Activated naive CD4-positive, alpha-beta T cell treated with anti-CD3 and anti-CD28 coated beads, Interleukin-2, amount 10 ng/mL, durations not matched to agents 7 days and 5 days (primary cell): ENCODE results near the gene PIK3R1.

ENCODE experiments used
- CTCF ChIA-PET: fragments of 350-600 bp; sonication (Branson Sonifier 250); formaldehyde crosslinking; loops from one replicate; lab custom pipeline; 2021; ENCODE audit warnings: antibody characterized with exemption; lab: Charles Lee
- DNase-seq: peaks from one replicate; pipeline ENCODE4 v3.0.0-alpha.2; 2020
- H3K27ac Mint-ChIP-seq: one replicate; pipeline ENCODE4 v1.8.0; 2021; ENCODE audit warnings: mild to moderate bottlenecking, moderate library complexity, mixed read lengths
- H3K27me3 Mint-ChIP-seq: one replicate; pipeline ENCODE4 v1.8.0; 2021; ENCODE audit warnings: mild to moderate bottlenecking, mixed read lengths
- H3K36me3 Mint-ChIP-seq: one replicate; pipeline ENCODE4 v1.8.0; 2021; ENCODE audit warnings: mixed read lengths
- H3K4me1 Mint-ChIP-seq: one replicate; pipeline ENCODE4 v1.8.0; 2021; ENCODE audit warnings: mixed read lengths
- H3K4me3 Mint-ChIP-seq: one replicate; pipeline ENCODE4 v1.8.0; 2021; ENCODE audit warnings: mild to moderate bottlenecking, moderate library complexity, mixed read lengths
- H3K9me3 Mint-ChIP-seq: one replicate; pipeline ENCODE4 v1.8.0; 2021; ENCODE audit warnings: mixed read lengths

Gene PIK3R1

DNA sequence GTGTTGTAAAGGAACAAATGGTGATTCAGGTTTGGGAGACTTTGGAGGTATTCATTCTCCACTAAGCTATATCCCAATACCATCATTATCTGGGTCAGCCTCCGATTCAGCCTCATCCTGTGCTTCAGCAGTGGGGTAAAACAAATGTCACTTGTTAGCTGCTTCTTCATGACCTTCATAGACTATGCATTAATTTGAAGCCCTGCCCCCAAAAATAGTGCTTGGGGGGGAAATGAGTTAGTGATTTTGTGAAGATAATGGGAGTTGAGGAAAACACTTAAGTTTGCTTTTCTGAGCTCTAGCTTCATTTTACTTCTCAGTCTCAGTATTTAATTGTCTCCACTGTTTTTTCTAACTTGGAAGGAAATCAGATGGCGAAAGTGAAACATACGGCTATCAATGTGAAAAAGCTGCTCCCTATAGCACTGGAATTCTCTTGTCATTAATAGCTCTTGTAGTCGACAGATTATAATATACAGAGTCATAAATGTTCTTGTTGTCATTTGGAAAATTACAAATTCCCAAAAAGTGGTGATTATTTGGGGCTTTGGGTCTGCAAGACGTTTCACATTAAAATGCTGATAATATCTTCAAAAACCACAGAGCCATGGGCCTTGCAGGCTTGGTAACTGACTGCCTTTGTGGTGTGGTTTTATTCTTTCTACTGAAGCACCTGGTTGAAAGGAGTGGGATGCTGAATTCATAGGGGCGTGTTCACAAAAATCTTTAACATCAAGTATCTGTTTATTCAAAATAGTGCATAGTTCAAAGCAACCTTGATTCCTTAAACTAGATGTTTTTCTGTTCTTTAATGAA lies 40.0 kb downstream of the PIK3R1 start:
- no peak for DNase-seq
- H3K36me3 Mint-ChIP-seq = peaks cover 30% of the 10 kb centered on the region
- H3K4me1 Mint-ChIP-seq = peaks cover 84% of the 10 kb centered on the region
- peak overlapping the region; percentile 77 for H3K27ac Mint-ChIP-seq
- H3K27me3 Mint-ChIP-seq = no peaks in the 10 kb centered on the region
- CTCF ChIA-PET = interaction anchor here (0.6 to 2.1 kb wide), 4 partner anchors 12 to 206 kb away, joined by 4 to 9 read pairs (median 4); no protein-coding TSS in a partner anchor
- H3K9me3 Mint-ChIP-seq = no peaks in the 10 kb centered on the region
- peak overlapping the region; percentile 11 for H3K4me3 Mint-ChIP-seq

DNA sequence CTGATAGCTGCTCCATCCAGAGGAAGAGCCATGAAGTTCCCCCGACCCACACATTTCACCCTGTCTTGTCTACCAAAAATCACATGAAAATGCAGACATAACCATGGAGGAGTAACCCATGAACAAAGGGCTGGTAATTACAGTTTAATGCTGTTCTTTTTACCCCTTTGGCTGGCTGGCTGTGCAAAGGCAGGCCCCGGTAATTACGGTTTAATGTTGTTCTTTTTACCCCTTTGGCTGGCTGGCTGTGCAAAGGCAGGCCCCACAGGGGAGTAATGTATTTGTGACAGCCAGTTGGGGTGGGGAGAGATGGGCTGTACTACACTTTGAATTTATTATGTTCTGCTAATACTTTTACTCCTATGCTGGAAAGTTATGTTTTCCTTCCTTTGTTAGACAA lies 41.7 kb downstream of the PIK3R1 start:
- CTCF ChIA-PET = interaction anchor here (0.9 to 1.4 kb wide), 3 partner anchors 17 to 43 kb away, joined by 3 to 4 read pairs (median 3); no protein-coding TSS in a partner anchor
- H3K36me3 Mint-ChIP-seq = peaks cover 28% of the 10 kb centered on the region
- peaks cover 78% of the 10 kb centered on the region for H3K4me1 Mint-ChIP-seq
- no peaks in the 10 kb centered on the region for H3K9me3 Mint-ChIP-seq
- peak overlapping the region; percentile 60 for H3K27ac Mint-ChIP-seq
- no peak overlapping the region for H3K4me3 Mint-ChIP-seq
- no peak for DNase-seq
- H3K27me3 Mint-ChIP-seq = no peaks in the 10 kb centered on the region

DNA sequence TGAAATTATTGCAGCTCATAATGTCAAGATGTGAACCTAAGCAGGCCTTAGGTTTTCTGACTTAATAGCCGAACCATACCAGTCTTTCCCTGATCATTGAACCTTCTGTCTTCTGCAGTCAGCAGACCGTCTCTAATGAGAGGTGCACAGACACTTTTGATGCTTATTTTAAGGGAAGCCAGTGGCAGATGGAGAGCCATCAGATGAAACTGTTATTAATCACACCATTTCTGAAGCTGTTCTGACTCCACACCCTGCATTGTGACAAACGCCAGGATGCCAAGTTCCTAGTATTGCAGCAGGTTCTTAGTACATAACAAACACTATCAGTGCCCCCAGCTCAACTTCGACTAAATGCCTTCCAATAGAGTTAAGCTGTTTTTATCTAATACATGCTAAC lies 43.0 kb downstream of the PIK3R1 start:
- CTCF ChIA-PET = interaction anchor here (0.6 to 1.3 kb wide), 5 partner anchors 13 to 748 kb away, joined by 3 read pairs; no protein-coding TSS in a partner anchor
- DNase-seq = no peak
- H3K36me3 Mint-ChIP-seq = peaks cover 27% of the 10 kb centered on the region
- no peaks in the 10 kb centered on the region for H3K9me3 Mint-ChIP-seq
- H3K4me1 Mint-ChIP-seq = peaks cover 70% of the 10 kb centered on the region
- no peaks in the 10 kb centered on the region for H3K27me3 Mint-ChIP-seq
- no peak overlapping the region for H3K4me3 Mint-ChIP-seq
- no peak overlapping the region for H3K27ac Mint-ChIP-seq

DNA sequence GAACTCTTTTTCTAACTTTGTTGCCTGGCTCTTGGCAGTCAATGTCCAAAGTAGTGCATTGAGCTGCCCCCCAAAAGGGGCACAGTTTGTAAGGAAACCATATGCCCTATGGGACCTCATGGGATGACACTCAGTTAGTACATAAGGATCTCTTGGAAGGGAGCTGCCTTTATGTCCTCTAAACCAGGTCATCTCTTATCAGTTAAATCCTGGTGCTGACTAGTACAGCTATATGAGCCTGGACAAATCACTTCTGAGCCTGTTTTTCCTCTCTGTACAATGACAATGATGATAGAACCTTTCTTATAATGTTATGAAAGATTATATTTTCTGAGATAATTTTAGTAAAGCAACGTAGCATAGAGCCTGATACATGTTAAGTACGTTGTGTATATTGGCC lies 44.1 kb downstream of the PIK3R1 start:
- no peaks in the 10 kb centered on the region for H3K9me3 Mint-ChIP-seq
- DNase-seq = no peak
- no peaks in the 10 kb centered on the region for H3K27me3 Mint-ChIP-seq
- CTCF ChIA-PET = interaction anchor here (1.4 kb wide), 1 partner anchor 12 kb away, joined by 4 read pairs; no protein-coding TSS in a partner anchor
- peaks cover 68% of the 10 kb centered on the region for H3K4me1 Mint-ChIP-seq
- no peak overlapping the region for H3K4me3 Mint-ChIP-seq
- no peak overlapping the region for H3K27ac Mint-ChIP-seq
- peaks cover 20% of the 10 kb centered on the region for H3K36me3 Mint-ChIP-seq

DNA sequence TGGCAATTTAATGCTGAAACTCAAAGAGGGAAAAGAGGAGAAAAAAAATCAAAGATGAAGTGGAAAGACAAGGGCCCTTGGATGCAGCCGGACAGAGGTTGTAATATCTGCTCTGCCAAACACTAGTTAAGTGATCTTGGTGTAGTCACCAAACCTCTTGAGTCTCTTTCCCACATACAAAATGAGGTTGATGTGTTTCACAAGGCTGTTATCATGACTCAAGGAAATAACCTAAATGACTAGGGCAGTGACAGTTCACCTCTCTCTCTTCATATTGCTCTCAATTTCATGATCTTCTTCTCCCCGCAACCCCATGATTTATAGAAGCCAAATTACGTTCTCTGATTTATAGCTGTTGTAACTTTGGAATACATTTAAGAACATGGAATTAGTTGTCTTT lies 44.9 kb downstream of the PIK3R1 start:
- Mint-ChIP-seq H3K9me3 (no peaks in the 10 kb centered on the region), H3K27me3 (no peaks in the 10 kb centered on the region), H3K4me1 (peaks cover 68% of the 10 kb centered on the region), H3K36me3 (peaks cover 17% of the 10 kb centered on the region), H3K27ac (peak overlapping the region; percentile 53), H3K4me3 (no peak overlapping the region)
- DNase-seq = no peak
- CTCF ChIA-PET = interaction anchor here (1.4 kb wide), 1 partner anchor 11 kb away, joined by 4 read pairs; no protein-coding TSS in a partner anchor

DNA sequence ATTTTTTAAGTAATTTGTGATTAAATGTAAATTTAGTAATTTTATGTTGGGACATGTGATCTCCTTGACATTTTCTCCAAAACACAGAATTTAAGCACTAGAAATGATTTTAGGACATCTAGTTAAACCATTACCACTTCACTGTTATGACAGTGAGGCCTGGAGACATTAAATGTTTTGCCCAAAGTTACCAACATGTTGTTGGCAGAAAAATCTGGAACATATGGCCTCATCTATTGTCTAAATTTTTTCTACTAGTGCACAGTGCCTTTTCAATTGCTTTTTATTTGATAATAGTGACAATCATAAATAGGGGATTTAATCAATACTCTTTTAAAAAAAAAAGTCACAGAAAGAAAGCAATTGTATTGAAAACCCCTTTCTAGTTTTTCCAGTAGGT lies 45.6 kb downstream of the PIK3R1 start:
- Mint-ChIP-seq H3K9me3 (no peaks in the 10 kb centered on the region), H3K4me3 (no peak overlapping the region), H3K36me3 (peaks cover 19% of the 10 kb centered on the region), H3K4me1 (peaks cover 70% of the 10 kb centered on the region), H3K27me3 (no peaks in the 10 kb centered on the region), H3K27ac (no peak overlapping the region)
- CTCF ChIA-PET = interaction anchor here (0.7 to 1.4 kb wide), 5 partner anchors 10 to 411 kb away, joined by 3 to 7 read pairs (median 3); no protein-coding TSS in a partner anchor
- no peak for DNase-seq

DNA sequence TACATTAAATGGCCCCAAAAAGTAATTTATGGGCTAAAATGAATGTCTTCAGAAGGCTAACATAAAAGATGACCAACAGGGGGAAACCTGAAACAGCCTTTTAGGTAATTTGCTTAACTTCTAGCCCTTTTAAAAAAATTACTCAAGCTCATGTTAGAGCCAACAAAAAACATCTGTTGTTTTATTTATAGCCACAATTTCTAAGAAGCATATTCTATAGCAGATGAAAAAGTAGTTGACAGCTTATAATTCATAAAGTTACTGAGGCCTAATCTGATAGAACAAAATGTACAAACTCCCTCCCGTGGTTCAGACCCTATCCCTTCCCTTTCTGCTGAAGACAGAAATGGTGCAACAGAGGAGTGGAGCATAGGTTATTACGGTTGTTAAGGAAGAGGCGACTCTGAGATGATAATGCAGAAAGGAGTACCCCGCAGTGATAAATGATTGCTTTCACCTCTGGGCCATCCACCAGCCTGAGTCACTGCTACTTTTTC lies 46.1 kb downstream of the PIK3R1 start:
- Mint-ChIP-seq H3K36me3 (peaks cover 17% of the 10 kb centered on the region), H3K27me3 (no peaks in the 10 kb centered on the region), H3K27ac (no peak overlapping the region), H3K9me3 (no peaks in the 10 kb centered on the region), H3K4me1 (peaks cover 70% of the 10 kb centered on the region), H3K4me3 (no peak overlapping the region)
- no peak for DNase-seq
- CTCF ChIA-PET = interaction anchor here (0.7 to 1.4 kb wide), 4 partner anchors 10 to 412 kb away, joined by 3 to 7 read pairs (median 3); no protein-coding TSS in a partner anchor

DNA sequence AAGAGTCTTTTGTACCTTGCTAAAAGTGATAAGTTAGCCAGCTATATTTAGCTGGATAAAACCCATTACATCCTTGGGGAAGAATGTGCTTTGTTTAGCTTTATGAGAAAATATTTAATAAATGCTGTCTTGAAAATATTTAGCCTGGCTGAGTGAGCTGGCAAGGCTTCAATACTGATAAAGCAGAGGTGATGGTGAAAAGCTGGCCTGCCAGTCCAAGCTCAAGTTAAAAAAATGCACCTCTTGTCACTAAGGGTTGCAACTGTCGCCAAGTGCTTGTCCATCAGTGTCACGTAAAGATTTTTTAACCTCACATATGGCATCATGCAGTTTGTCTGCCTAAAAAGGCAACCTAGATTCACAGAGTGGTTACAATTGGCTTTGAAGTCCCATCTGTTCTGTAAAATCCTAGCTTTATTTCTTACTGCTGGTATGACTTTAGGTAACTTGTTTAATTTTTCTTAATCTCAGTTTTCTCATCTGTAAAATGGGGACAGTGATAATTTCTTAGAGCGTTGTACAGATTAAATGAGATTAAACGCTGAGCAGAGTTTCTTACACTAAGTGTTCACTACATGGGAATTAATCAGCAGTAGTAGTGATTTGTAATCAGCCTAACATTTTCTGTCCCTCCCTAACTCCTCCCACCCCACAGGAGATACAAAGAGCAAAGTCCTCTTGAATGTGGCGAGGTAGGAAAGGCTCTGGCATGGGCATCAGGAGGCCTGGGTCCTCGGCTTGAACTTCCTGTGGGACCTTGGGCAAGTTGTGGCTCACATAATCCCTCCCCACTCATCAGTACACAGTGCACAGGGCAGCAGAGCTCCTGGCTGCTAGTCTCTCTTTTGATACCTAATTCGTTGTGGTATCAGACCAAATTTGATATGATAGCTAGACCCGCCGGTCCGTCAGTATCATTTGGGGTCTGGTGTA lies 48.7 kb downstream of the PIK3R1 start:
- Mint-ChIP-seq H3K9me3 (no peaks in the 10 kb centered on the region), H3K27me3 (no peaks in the 10 kb centered on the region), H3K4me1 (peaks cover 68% of the 10 kb centered on the region), H3K27ac (peak overlapping the region; percentile 24), H3K36me3 (peaks cover 9% of the 10 kb centered on the region), H3K4me3 (no peak overlapping the region)
- CTCF ChIA-PET = interaction anchor here (0.8 kb wide), 1 partner anchor 11 kb away, joined by 4 read pairs; no protein-coding TSS in a partner anchor
- DNase-seq = no peak

DNA sequence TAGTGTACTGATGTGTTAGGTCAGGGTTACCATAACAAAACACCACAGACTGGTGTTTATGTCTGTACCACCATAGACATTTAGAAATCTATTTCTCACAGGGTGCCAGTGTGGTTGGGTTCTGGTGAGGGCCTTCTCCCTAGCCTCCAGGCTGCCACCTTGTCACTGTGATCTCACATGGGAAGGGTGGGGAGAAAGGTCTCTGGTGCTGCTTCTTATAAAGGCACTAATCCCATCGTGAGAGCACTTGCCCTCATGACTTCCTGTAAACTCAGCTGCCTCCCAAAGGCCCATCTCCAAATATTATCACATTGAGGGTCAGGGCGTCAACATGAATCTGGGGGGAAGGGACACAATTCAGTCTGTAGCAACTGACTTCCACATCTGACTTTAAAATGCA lies 49.8 kb downstream of the PIK3R1 start:
- CTCF ChIA-PET = interaction anchor here (1.7 kb wide), 1 partner anchor 13 kb away, joined by 3 read pairs; no protein-coding TSS in a partner anchor
- Mint-ChIP-seq H3K36me3 (peaks cover 7% of the 10 kb centered on the region), H3K9me3 (no peaks in the 10 kb centered on the region), H3K27me3 (no peaks in the 10 kb centered on the region), H3K4me3 (no peak overlapping the region), H3K27ac (no peak overlapping the region), H3K4me1 (peaks cover 71% of the 10 kb centered on the region)
- no peak for DNase-seq

DNA sequence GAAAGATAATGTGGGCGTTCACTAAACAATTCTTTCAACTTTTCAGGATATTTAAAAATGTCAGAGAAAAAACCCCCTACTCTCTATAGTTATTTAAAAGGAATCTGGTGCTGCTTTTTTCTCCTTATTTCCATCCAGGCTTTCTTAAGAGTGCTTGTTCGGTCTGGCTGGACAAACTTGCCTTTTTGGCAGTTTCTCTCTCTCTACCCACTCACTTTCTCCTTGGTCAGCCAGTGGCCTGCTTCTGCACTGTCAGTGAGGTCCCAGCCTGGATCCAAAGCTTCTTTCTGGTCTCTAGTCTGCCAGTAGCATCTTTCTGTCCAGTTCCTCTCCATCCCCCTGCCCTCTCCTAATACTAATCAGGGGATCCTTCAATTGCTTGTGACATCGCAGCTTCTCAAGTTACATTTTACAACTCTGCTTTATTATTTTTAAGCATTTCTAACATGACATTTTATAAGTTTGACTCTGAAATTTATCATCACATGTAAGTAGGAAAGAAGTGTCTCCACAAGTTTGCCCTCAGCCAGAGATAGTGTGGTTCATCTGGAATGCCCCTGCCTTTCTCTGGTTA lies 50.4 kb downstream of the PIK3R1 start:
- Mint-ChIP-seq H3K36me3 (peaks cover 3% of the 10 kb centered on the region), H3K4me1 (peaks cover 72% of the 10 kb centered on the region), H3K27ac (peak overlapping the region; percentile 7), H3K9me3 (no peaks in the 10 kb centered on the region), H3K27me3 (no peaks in the 10 kb centered on the region), H3K4me3 (no peak overlapping the region)
- CTCF ChIA-PET = interaction anchor here (1.7 kb wide), 1 partner anchor 13 kb away, joined by 3 read pairs; no protein-coding TSS in a partner anchor
- DNase-seq = no peak

DNA sequence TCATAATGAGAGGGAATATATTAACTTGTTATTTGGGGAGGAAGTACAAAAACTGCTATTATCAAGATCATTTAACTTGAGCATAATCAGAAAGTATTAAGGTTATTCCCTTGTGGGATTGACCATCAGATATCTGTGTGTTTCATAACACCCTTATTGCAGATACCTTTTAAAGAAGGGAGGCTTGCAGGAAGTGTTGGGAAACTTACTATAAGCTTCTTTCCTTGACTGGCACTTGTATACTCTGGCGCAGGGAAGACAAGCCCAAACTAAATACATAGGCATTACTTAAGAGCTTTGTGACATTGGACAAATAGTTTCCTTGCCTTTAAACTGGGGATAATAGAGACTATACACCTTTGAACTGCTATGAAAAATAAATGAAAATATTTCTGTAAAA lies 50.9 kb downstream of the PIK3R1 start:
- Mint-ChIP-seq H3K9me3 (no peaks in the 10 kb centered on the region), H3K36me3 (peaks cover 3% of the 10 kb centered on the region), H3K4me1 (peaks cover 76% of the 10 kb centered on the region), H3K27ac (no peak overlapping the region), H3K4me3 (no peak overlapping the region), H3K27me3 (no peaks in the 10 kb centered on the region)
- DNase-seq = no peak
- CTCF ChIA-PET = interaction anchor here (1.7 kb wide), 1 partner anchor 14 kb away, joined by 3 read pairs; no protein-coding TSS in a partner anchor

DNA sequence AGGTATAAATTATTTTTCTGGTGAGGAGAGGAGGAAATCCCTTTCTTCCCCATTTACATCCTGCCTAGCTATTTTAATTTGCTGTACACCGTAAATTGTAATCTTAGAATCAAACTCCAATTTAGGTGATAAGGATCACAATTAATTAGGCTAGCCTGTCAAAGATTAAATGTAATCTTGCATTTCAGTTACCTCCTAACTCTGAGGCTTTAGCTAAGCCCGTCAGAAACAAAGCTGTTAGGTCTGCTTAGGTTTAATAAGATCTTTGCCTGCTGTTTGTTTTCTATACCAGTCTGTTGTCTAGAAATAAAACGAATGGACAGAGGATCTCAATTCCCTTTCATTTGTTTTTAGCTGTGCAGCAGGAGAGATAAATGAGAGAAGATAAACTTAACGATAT lies 51.5 kb downstream of the PIK3R1 start:
- Mint-ChIP-seq H3K27me3 (no peaks in the 10 kb centered on the region), H3K9me3 (no peaks in the 10 kb centered on the region), H3K4me3 (no peak overlapping the region), H3K27ac (no peak overlapping the region), H3K36me3 (peaks cover 3% of the 10 kb centered on the region), H3K4me1 (peaks cover 75% of the 10 kb centered on the region)
- DNase-seq = no peak
- CTCF ChIA-PET = interaction anchor here (1.1 to 1.7 kb wide), 2 partner anchors 12 to 15 kb away, joined by 3 to 4 read pairs; no protein-coding TSS in a partner anchor
